CD4-positive, alpha-beta T cell treated with Interleukin-15 for 4 hours (primary cell): ENCODE results near the gene TTC7B.

Experiments used
- DNase-seq: peaks from one replicate; pipeline ENCODE4 v3.0.0-alpha.2; 2020; ENCODE audit warnings: low spot score

The TTC7B gene

GRCh38 chr14:90487462-90487861 is 328.8 kb downstream of the TTC7B start:
- no peak for DNase-seq

- no peak for DNase-seq
Observed at GRCh38 chr14:90487031-90487430, 329.2 kb downstream of the TTC7B start.

- DNase-seq, result no peak
Observed at GRCh38 chr14:90484291-90484690, 331.9 kb downstream of the TTC7B start.

GRCh38 chr14:90483571-90483974 is 332.7 kb downstream of the TTC7B start:
- peak; percentile 1 for DNase-seq

- DNase-seq, result no peak
Observed at GRCh38 chr14:90483117-90483516, 333.1 kb downstream of the TTC7B start.

GRCh38 chr14:90475298-90475697 is 340.9 kb downstream of the TTC7B start:
- DNase-seq, result no peak
